Small intestine (tissue), 7 donors: ENCODE data around the gene DNMT3A. TPM values are rescaled to one million over a fixed set of nuclear protein-coding genes. Genes with fewer than 3 reads are reported as not detected.

ENCODE experiments used
- DNase-seq, 2 donors: peaks; one replicate each; pipeline versions ENCODE4 v3.0.0 to v3.0.0-alpha.2; 2013
- FAIRE-seq: peaks from 2 replicates; lab custom pipeline; 2012; peaks lifted over from hg19 to GRCh38; lab: Jason Lieb, UNC
- H3K27ac ChIP-seq, 3 donors: one replicate each; pipeline ENCODE4 v1.5.1; 2013; ENCODE audit warnings: low read length in 2 of 3, mild to moderate bottlenecking in 2 of 3, control low read depth in 1 of 3, inconsistent platforms in 1 of 3, low read depth in 1 of 3, moderate library complexity in 1 of 3
- H3K27me3 ChIP-seq, 3 donors: one replicate each; pipeline ENCODE4 v1.6.1; 2013; ENCODE audit warnings: low read length in 3 of 3, inconsistent platforms in 1 of 3; ENCODE audit not compliant: control insufficient read depth in 3 of 3, insufficient read depth in 3 of 3
- H3K36me3 ChIP-seq, 3 donors: one replicate each; pipeline ENCODE4 v1.6.1; 2013; ENCODE audit warnings: low read length in 3 of 3, inconsistent platforms in 1 of 3, low read depth in 1 of 3, mild to moderate bottlenecking in 1 of 3, moderate library complexity in 1 of 3; ENCODE audit not compliant: control insufficient read depth in 3 of 3, insufficient read depth in 2 of 3
- H3K4me1 ChIP-seq, 3 donors: one replicate each; pipeline ENCODE4 v1.6.1; 2013; ENCODE audit warnings: low read length in 2 of 3, inconsistent platforms in 1 of 3, low read depth in 1 of 3, mild to moderate bottlenecking in 1 of 3, moderate library complexity in 1 of 3; ENCODE audit not compliant: control insufficient read depth in 3 of 3, insufficient read depth in 2 of 3
- H3K4me3 ChIP-seq, 3 donors: one replicate each; pipeline ENCODE4 v1.5.1; 2013; ENCODE audit warnings: low read length in 3 of 3, control low read depth in 1 of 3, inconsistent platforms in 1 of 3, low read depth in 1 of 3, mild to moderate bottlenecking in 1 of 3, moderate library complexity in 1 of 3
- H3K9me3 ChIP-seq, 2 donors: one replicate each; pipeline ENCODE4 v1.6.1; 2013; ENCODE audit warnings: low read depth in 1 of 2, low read length in 1 of 2; ENCODE audit not compliant: control insufficient read depth in 2 of 2, insufficient read depth in 1 of 2
- WGBS, 3 donors: extraction: QIAGEN DNeasy Blood & Tissue Kit; methylation state at CpG; one replicate each; pipeline ENCODE4 v1.1.7; 2013; 5-methylcytosine and 5-hydroxymethylcytosine counted together
- polyA plus RNA-seq, 4 donors: library from polyadenylated mRNA; stranded (reverse) in 3 of 4; unstranded in 1 of 4; fragments of 200-250 nt in 3 of 4; fragments of 120-200 nt in 1 of 4; gene quantifications; one replicate each; pipeline versions ENCODE4 v1.2.1 to v1.2.3, GENCODE V29; 2013
- donor health status: healthy with polysubstance abuse.
- donor health status: control.
- donor health status: control.
- donor health status: Bipolar disorder and iron deficiency.
- donor health status: healthy.

DNMT3A gene
- polyA plus RNA-seq, 4 donors: 3.4 to 51.2 (median 9.7) TPM

DNA sequence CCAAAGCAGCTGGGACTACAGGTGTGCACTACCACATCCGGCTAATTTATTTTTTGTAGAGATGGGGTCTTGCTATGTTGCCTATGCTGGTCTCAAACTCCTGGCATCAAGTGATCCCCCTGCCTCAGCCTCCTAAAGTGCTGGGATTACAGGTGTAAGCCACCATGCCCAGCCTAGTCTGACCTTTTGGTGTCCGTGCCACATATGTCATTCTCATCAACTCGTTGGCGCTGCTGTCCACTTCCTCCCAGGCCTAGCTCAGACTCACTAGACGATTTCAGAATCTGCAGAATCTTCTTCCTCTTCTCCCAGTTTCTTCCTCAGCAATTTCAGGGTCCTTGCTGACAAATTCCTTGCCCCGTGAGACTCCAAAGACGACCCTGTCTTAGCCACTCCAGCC, 39.8 kb upstream of the DNMT3A start:
- Histone ChIP-seq H3K9me3 (no peaks in the 10 kb centered on the region), H3K36me3 (no peaks in the 10 kb centered on the region), H3K4me3 (no peak overlapping the region), H3K4me1 (peaks cover 0 to 15% (median 3%) of the 10 kb centered on the region in 3 donors), H3K27ac (no peak overlapping the region), H3K27me3 (no peaks in the 10 kb centered on the region)
- 86 to 94% (median 90%) methylated on average over 7 of the region's 7 CpGs for WGBS, 3 donors
- DNase-seq (no peak), FAIRE-seq (no peak)

DNA sequence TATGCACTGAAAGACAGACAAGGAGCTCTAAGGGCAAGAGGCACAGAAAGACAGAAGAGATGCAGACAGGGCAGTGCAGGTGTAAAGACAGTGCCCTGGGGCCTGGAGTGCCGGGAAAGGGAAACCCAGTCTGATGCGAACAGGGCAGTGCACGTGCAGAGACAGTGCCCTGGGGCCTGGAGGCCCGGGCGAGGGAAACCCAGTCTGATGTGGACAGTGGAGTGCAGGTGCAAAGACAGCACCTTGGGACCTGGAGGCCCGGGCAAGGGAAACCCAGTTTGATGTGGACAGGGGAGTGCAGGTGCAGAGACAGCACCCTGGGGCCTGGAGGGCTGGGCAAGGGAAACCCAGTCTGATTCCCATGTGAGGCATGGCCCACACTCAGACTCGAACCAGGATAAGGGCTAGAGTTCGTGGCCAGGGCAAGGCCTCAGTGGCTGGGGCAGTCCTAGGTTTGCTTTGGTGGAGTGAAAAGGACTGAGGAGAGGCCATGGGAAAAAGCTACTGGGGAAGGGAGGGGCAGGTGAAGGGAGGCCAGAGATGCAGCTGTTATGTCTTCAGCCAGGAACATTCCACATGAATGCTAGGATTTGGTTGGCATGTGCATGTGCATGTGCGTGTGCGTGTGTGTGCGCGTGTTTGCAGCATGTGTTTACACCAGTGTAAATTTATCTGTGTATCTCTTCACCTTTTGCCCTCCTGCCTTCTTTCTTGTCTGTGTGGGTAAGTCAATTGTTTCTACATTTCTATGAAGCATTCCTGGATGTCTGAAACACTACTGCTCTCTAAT, 39.1 kb upstream of the DNMT3A start:
- H3K27ac ChIP-seq: no peak overlapping the region
- H3K36me3 ChIP-seq: no peaks in the 10 kb centered on the region
- no peaks in the 10 kb centered on the region for H3K9me3 ChIP-seq
- no peaks in the 10 kb centered on the region for H3K27me3 ChIP-seq
- WGBS, 3 donors: 81 to 87% (median 83%) methylated on average over 12 of the region's 12 CpGs
- FAIRE-seq (no peak), DNase-seq (no peak)
- no peak overlapping the region for H3K4me3 ChIP-seq
- H3K4me1 ChIP-seq: peaks cover 0 to 20% (median 3%) of the 10 kb centered on the region in 3 donors

DNA sequence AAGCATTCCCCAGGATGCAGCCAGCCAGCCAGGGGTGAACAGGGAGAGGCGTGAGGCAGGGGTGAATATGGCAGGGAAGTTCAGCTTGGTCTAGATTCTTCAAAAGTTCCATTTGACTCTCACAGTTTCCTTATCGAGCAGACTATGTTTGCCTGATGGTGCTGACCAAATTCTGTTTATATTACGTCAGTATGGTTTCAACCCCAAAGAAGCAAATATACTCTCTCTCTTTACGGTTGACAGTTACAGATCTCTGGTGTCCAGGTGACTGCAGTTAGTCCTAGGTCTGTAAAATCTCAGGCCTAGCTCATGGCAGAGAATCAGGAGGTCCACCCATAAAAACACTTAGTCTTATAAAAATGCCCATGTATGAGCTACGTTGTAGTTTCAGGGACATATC, 38.3 kb upstream of the DNMT3A start:
- Histone ChIP-seq H3K27me3 (no peaks in the 10 kb centered on the region), H3K4me1 (peaks cover 0 to 20% (median 3%) of the 10 kb centered on the region in 3 donors), H3K4me3 (no peak overlapping the region), H3K9me3 (no peaks in the 10 kb centered on the region), H3K27ac (no peak overlapping the region), H3K36me3 (no peaks in the 10 kb centered on the region)
- 85 to 92% (median 90%) methylated on average over 5 of the region's 5 CpGs for WGBS, 3 donors
- DNase-seq (no peak), FAIRE-seq (no peak)

DNA sequence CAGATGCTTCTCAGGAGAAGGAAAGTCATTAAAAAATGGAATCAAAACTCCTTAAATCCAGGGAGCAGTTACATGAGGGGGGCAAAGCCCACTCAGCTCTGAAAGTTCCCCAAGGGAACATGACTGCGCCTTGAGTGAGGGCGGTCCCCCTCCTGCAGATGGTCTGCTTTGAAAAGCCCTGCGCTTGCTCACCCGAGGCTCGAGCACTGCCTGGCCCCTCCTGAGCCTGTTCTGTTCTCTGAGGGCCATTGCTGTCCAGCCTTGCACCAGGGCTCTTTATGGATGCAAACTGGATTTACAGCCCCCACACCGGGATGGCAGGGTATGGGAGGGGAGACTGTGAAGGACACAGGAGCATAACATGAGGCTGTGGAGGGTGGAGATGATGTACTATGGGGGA, 37.8 kb upstream of the DNMT3A start:
- no peaks in the 10 kb centered on the region for H3K27me3 ChIP-seq
- no peak overlapping the region for H3K4me3 ChIP-seq
- no peaks in the 10 kb centered on the region for H3K9me3 ChIP-seq
- peaks cover 0 to 20% (median 3%) of the 10 kb centered on the region in 3 donors for H3K4me1 ChIP-seq
- H3K36me3 ChIP-seq: no peaks in the 10 kb centered on the region
- H3K27ac ChIP-seq: no peak overlapping the region
- FAIRE-seq (no peak), DNase-seq (no peak)
- 94 to 95% (median 95%) methylated on average over 6 of the region's 6 CpGs for WGBS, 3 donors

DNA sequence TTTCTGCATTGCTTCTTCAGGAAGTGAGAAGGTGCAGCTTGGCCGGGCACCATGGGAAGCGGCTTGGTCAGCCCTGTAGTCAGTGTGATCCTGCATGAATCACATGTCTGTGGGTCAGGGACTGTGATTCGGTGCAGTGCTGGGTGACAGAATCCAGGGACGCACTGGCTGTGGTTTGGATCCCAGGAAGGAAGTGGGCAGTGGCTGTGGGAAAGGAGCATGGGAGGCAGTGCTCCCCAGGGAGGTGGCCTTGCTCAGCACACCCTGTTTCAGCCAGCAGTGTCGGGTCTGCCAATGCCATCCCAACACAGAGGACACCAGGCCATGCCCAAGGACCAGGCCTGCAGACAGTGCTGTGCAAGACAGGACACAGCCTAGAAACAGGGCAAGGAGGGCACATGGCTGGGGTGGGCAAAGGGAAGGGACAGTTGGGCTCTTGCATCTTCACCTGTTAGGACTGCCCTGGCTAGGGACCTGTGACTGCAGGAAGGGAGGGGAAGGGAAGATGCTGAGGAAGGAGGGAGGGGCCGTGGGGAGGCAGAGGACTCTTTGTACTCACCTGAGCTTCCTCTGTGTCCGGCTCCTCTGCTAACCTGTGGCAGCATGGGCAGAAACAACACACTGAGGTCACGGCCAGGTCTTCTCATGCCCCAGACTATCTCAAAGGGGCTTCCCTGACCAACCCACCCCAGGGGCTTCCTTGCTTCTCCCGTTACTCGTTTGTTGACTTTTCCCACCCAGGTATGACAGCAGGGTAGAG, 37.2 kb upstream of the DNMT3A start:
- no peak overlapping the region for H3K27ac ChIP-seq
- H3K4me1 ChIP-seq: peaks cover 0 to 20% (median 3%) of the 10 kb centered on the region in 3 donors
- no peaks in the 10 kb centered on the region for H3K9me3 ChIP-seq
- FAIRE-seq (no peak), DNase-seq (no peak)
- no peaks in the 10 kb centered on the region for H3K27me3 ChIP-seq
- WGBS, 3 donors: 80 to 87% (median 86%) methylated on average over 9 to 10 of the region's 10 CpGs
- peaks cover 0 to under 1% (median 0%) of the 10 kb centered on the region in 3 donors for H3K36me3 ChIP-seq
- H3K4me3 ChIP-seq: no peak overlapping the region

DNA sequence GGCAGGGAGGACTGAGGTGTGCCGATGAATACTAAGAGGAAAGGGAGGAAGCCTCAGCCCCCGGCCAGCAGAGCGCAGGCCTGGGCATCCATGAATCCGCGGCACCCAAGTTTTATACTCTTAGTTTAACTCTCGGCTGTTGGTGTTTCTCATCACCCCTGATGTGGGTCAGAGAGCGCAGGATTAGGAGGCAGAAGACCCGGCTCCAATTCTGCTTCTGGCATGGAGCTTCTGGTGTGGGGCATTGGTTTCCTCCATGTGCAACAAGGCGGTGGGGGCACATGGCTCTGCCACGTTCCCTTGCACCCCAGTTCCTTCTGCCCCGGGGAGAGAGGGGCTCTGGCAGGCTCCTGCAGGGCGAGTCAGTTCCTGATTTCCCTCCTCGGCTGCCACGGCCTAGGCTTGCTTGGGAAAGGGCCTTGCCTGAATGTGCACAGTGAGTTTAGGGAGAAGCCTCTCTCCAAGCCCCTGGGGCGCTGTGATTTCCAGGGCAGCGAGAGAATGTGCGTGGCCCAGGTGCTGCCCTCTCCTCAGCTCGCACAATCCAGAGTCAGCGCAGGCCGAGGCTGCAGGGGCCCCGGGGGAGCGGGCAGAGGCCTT, 36.2 kb upstream of the DNMT3A start:
- FAIRE-seq: no peak

DNA sequence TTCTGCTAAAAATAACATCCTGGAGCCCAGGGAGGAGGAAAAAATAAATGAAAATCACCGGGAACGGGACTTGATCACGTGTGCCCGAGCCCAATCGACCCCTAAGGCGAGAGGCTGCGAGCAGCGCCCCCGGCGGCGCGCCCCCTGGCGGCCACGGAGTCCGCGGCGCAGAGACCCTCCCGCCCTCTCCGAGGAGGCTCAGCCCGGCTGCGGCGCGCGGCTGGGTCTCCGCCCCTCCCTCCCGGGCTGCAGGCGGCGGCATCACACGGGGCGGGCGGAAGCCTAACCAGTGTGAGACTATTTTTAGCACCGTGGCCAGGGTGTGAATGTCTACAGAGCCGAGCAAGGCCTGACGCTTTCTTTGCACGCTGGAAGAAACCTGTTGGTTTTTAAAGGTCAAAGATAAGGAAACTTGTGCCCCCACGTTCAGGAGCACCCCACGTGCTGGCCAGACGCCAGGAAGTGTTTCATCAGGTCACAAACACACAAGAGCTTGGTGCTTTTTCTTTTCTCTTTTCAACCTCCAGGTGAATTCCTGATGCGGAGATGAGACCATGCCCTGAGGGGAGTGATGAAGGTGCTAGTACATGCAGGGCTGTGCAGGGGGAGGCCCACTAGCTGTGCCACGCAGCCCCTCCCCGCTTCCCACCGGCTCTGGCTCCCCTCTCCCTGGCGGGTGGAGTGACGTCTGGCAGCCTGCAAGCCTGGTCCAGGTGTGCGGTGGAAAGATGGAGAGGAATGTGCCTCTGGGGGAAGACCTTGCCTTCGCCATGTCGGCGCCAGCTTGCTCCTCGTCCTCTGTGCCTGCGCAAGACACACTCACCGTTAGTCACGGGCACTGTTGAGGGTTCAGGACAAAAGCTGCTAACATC, 35.3 kb upstream of the DNMT3A start:
- Histone ChIP-seq H3K27me3 (no peaks in the 10 kb centered on the region), H3K4me1 (peaks cover 0 to 34% (median 3%) of the 10 kb centered on the region in 3 donors), H3K9me3 (no peaks in the 10 kb centered on the region), H3K4me3 (peak overlapping the region in 1 of 3 donors; percentile 26), H3K36me3 (peaks cover 0 to 3% (median 0%) of the 10 kb centered on the region in 3 donors), H3K27ac (peak overlapping the region; percentile 45 to 78 (median 78))
- FAIRE-seq: no peak
- 8 to 11% (median 9%) methylated on average over 41 to 52 of the region's 52 CpGs for WGBS, 3 donors
- DNase-seq: peak; percentile 77 to 95

More for the DNA sequence above, 36.2 kb upstream of the DNMT3A start:
- Histone ChIP-seq H3K4me1 (peaks cover 0 to 24% (median 3%) of the 10 kb centered on the region in 3 donors), H3K4me3 (no peak overlapping the region), H3K9me3 (no peaks in the 10 kb centered on the region), H3K27me3 (no peaks in the 10 kb centered on the region), H3K27ac (peak overlapping the region in 1 of 3 donors; percentile 78), H3K36me3 (peaks cover 0 to 3% (median 0%) of the 10 kb centered on the region in 3 donors)
- 91 to 95% (median 95%) methylated on average over 21 to 22 of the region's 22 CpGs for WGBS, 3 donors
- no peak for DNase-seq
